Ovary (tissue), 3 donors: Measurements from ENCODE around the gene BTBD9.

Experiments used
- EP300 ChIP-seq: sonication (generic); formaldehyde crosslinking; IDR thresholded peaks from one replicate; pipeline ENCODE4 v1.6.1; 2017; ENCODE audit warnings: antibody characterized with exemption
- POLR2A ChIP-seq: fragments of 450-650 bp; IDR thresholded peaks from one replicate; pipeline ENCODE4 v1.6.1; 2017; ENCODE audit warnings: antibody characterized with exemption, mild to moderate bottlenecking, moderate library complexity
- TF ChIP-seq, protein P1 (sequence below), 3 donors: fragments of 450-650 bp in 2 of 3; fragments of 200-600 bp in 1 of 3; IDR thresholded peaks; one replicate each; pipeline versions ENCODE4 v1.5.1 to v1.8.0; 2016 to 2022; ENCODE audit warnings: antibody characterized with exemption in 3 of 3, mild to moderate bottlenecking in 1 of 3
- donor health status: DM: no; HTN: no; CAD: no.

DNA sequence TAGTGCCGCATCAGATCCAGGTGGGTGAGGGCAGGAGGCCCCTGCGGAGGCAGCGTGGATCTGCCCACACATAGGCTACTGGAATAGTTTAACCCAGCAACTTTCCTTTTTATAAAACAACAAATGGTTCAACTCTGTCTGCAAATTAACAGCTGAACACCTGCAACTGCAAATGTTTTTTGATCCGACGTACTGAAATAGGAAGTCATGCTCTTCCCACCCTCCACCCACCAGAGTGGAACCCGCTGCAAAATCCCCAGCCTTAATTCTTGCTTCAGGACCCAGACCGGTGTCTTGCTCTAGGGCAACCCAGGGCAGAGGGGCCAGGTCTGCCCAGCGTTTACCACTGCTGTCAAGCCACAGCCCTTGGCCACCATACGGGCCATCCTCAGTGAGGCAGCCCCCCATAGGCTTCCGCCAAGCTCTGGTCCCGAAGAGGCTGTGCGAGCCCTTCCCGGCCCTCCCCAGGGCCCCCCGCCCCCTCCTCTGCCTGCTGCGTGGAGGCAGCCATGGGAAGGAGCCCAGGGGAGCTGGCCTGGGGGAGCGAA is 485.9 kb downstream of the BTBD9 start:
- TF ChIP-seq POLR2A: no peak
- TF ChIP-seq, protein P1, sequence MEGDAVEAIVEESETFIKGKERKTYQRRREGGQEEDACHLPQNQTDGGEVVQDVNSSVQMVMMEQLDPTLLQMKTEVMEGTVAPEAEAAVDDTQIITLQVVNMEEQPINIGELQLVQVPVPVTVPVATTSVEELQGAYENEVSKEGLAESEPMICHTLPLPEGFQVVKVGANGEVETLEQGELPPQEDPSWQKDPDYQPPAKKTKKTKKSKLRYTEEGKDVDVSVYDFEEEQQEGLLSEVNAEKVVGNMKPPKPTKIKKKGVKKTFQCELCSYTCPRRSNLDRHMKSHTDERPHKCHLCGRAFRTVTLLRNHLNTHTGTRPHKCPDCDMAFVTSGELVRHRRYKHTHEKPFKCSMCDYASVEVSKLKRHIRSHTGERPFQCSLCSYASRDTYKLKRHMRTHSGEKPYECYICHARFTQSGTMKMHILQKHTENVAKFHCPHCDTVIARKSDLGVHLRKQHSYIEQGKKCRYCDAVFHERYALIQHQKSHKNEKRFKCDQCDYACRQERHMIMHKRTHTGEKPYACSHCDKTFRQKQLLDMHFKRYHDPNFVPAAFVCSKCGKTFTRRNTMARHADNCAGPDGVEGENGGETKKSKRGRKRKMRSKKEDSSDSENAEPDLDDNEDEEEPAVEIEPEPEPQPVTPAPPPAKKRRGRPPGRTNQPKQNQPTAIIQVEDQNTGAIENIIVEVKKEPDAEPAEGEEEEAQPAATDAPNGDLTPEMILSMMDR (IDR thresholded peaks at IDR 0.05): no peak
- TF ChIP-seq EP300: no peak
